NAMALWA (cell line): Measurements from ENCODE around the gene WNT9B.

Source experiments
- DNase-seq: peaks from one replicate; pipeline ENCODE4 v3.0.0-alpha.2; 2015; ENCODE audit warnings: low spot score

The WNT9B gene

GRCh38 chr17:46851029-46851741 is at the start of gene WNT9B:
WNT9B (plus strand) TSS chr17:46851583; CDS start chr17:46851639, 56 bp downstream.
- no peak for DNase-seq

- DNase-seq: no peak
Measured at GRCh38 chr17:46802800-46803199, 48.6 kb upstream of the WNT9B start.

GRCh38 chr17:46803544-46803943 is 47.8 kb upstream of the WNT9B start:
- no peak for DNase-seq

GRCh38 chr17:46805771-46806170 is 45.6 kb upstream of the WNT9B start:
- no peak for DNase-seq

- DNase-seq: no peak
Measured at GRCh38 chr17:46809110-46809571, 42.2 kb upstream of the WNT9B start.

- no peak for DNase-seq
Measured at GRCh38 chr17:46810837-46811236, 40.5 kb upstream of the WNT9B start.

- no peak for DNase-seq
Measured at GRCh38 chr17:46811978-46812583, 39.3 kb upstream of the WNT9B start.

GRCh38 chr17:46812624-46813318 is 38.6 kb upstream of the WNT9B start:
- no peak for DNase-seq

GRCh38 chr17:46813920-46814319 is 37.5 kb upstream of the WNT9B start:
- no peak for DNase-seq

GRCh38 chr17:46814446-46814845 is 36.9 kb upstream of the WNT9B start:
- no peak for DNase-seq

GRCh38 chr17:46815474-46816353 is 35.7 kb upstream of the WNT9B start:
- DNase-seq: no peak

GRCh38 chr17:46817151-46817900 is 34.1 kb upstream of the WNT9B start:
- no peak for DNase-seq

GRCh38 chr17:46817901-46818209 is 33.5 kb upstream of the WNT9B start:
- DNase-seq: no peak

- peak; percentile 30 for DNase-seq
Measured at GRCh38 chr17:46818316-46818928, 33.0 kb upstream of the WNT9B start, which contains the start of gene WNT3. WNT3 (minus strand) TSS chr17:46818692; CDS start chr17:46818597, 95 bp downstream.

- no peak for DNase-seq
Measured at GRCh38 chr17:46818929-46819859, 32.2 kb upstream of the WNT9B start.

GRCh38 chr17:46819906-46820351 is 31.5 kb upstream of the WNT9B start:
- DNase-seq: no peak

- DNase-seq: no peak
Measured at GRCh38 chr17:46820592-46821450, 30.6 kb upstream of the WNT9B start.

GRCh38 chr17:46821482-46822387 is 29.6 kb upstream of the WNT9B start:
- DNase-seq: no peak
